ENCODE results near the gene PPP4R1. TPM values are rescaled to one million over a fixed set of nuclear protein-coding genes. Genes with fewer than 3 reads are reported as not detected.

PPP4R1 gene
- total RNA-seq, 1 experiment from 2014 or later: 66.7 TPM

DNA sequence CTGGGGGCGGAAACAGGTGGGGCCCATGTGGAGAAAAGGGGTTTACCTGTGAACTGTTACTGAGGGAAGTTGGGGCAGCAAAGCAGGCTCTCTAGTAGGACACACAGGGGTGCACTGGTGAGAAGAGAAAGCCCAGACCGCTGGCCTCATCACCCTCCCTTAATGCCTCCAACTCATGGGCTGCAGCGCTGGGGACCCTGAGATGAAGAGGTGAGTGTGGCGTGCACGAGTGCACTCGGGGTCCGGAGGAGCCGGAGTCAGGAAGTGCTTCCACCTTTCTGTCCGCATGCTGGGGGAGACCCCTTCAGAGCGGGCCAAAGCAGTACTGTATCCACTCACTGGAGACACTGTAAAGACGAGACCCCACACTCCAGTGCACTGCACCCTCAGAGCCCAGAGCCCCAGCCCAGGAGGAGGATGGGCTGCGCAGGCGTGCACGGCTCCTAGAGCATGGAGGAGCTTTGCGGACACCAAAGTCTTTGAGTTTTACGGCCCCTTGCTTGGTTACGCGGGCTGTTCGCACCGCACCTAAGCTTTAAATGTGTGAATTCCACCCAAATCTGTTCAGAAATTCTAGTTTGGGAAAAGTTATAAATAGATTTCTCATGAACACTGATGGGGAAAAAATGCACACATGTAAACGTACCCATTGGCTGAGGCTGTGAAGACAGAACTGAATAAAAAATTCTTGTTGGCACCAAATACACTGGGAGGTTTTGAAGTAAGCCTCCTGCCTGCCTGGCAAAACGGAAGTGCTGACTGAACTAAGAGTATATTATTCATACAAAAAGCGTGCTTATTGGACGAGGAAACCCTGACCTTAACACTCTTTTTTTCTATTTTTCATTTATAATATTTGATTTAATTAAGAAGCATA lies 45.4 kb upstream of the PPP4R1 start:
- no peaks in the 10 kb centered on the region for H3K27me3 ChIP-seq (ENCODE audit: insufficient read depth, low read length)
- intact Hi-C loops (cut with micrococcal nuclease): no loop called here
- no peak overlapping the region for H2AFZ ChIP-seq (ENCODE audit: low read depth, low read length, poor library complexity, severe bottlenecking)
- H3K4me2 ChIP-seq (ENCODE audit: low read length): no peak overlapping the region
- ATAC-seq (no peak), DNase-seq (ENCODE audit: low read depth, low spot score) (no peak)
- no peaks in the 10 kb centered on the region for H3K36me3 ChIP-seq (ENCODE audit: control insufficient read depth in 1 of 2, insufficient read depth in 2 of 2, low read length in 2 of 2)
- no peaks in the 10 kb centered on the region for H3K9me2 ChIP-seq (ENCODE audit: insufficient read depth)
- no peaks in the 10 kb centered on the region for H4K20me1 ChIP-seq (ENCODE audit: insufficient read depth)
- H3K4me3 ChIP-seq (replicated peaks in 1 of 2; ENCODE audit: low read depth in 1 of 2, low read length in 2 of 2): no peak overlapping the region
- no peak overlapping the region for H3K9ac ChIP-seq (ENCODE audit: low read length)
- H3K9me3 ChIP-seq (ENCODE audit: control insufficient read depth in 1 of 2, insufficient read depth in 1 of 2, low read depth in 1 of 2, low read length in 2 of 2): no peaks in the 10 kb centered on the region
- H3K27ac ChIP-seq (ENCODE audit: low read depth, low read length): no peak overlapping the region
- TF ChIP-seq ZNF274 (IDR thresholded peaks at IDR 0.05; ENCODE audit: low read depth, low read length) (no peak), CEBPB (IDR thresholded peaks at IDR 0.05; ENCODE audit: low read depth) (no peak), ATF3 (IDR thresholded peaks at IDR 0.05) (no peak), SRF (IDR thresholded peaks at IDR 0.05; ENCODE audit: low read depth) (no peak), ZBTB33 (IDR thresholded peaks at IDR 0.05; ENCODE audit: extremely low read depth, insufficient replicate concordance, low read length) (no peak), CBX3 (IDR thresholded peaks at IDR 0.05; ENCODE audit: low read depth) (no peak)
- no peaks in the 10 kb centered on the region for H3K79me2 ChIP-seq (ENCODE audit: insufficient read depth, low read length)
- peaks cover 0 to 24% of the 10 kb centered on the region in 2 experiments; a peak in 2 of 4 replicates for H3K4me1 ChIP-seq (ENCODE audit: control insufficient read depth in 1 of 2, insufficient read depth in 2 of 2, low read length in 2 of 2)
- ChIA-PET POLR2A (no interaction called here), RAD21 (ENCODE audit: low non-redundant PET in 1 of 2, low total read pairs in 2 of 2, uncharacterized antibody in 2 of 2, unreplicated experiment in 2 of 2) (no interaction called here), CTCF (no interaction called here)
- BruUV-seq (replicated peaks): no TSS peak

All from HCT116 (cell line).